ENCODE measurements around the gene TMPRSS11A. TPM values are rescaled to one million over a fixed set of nuclear protein-coding genes. Genes with fewer than 3 reads are reported as not detected.

Gene TMPRSS11A
- total and polyA plus RNA-seq, 2 of the 8 experiments (the other 6 are each of a cell fraction or from before 2014, with no cell fraction given): not detected

- TF ChIP-seq SIN3A (conservative IDR thresholded peaks at IDR 0.05 in 1 of 2, IDR thresholded peaks at IDR 0.05 in 1 of 2; ENCODE audit: low read depth in 1 of 2, low read length in 2 of 2) (peak in 1 of 2 experiments; percentile 67; a peak in 1 of 4 replicates), SUZ12 (IDR thresholded peaks at IDR 0.05; ENCODE audit: low read length) (no peak), EGR1 (IDR thresholded peaks at IDR 0.05; ENCODE audit: borderline replicate concordance, low read depth, low read length) (no peak), TEAD4 (IDR thresholded peaks at IDR 0.05; ENCODE audit: low read depth, low read length) (peak; percentile 58; the same call in 1 of the 2 replicates)
Measured at GRCh38 chr4:67892905-67893304, 70.4 kb downstream of the TMPRSS11A start (continued).

Data from H1 (cell line).